ENCODE results near the gene EXOC6.
"Not testable (repeated sequence)": the region's sequence is repeated elsewhere in the genome, so short reads cannot be mapped to it uniquely, and the experiment has no call there.

EXOC6 gene

DNA sequence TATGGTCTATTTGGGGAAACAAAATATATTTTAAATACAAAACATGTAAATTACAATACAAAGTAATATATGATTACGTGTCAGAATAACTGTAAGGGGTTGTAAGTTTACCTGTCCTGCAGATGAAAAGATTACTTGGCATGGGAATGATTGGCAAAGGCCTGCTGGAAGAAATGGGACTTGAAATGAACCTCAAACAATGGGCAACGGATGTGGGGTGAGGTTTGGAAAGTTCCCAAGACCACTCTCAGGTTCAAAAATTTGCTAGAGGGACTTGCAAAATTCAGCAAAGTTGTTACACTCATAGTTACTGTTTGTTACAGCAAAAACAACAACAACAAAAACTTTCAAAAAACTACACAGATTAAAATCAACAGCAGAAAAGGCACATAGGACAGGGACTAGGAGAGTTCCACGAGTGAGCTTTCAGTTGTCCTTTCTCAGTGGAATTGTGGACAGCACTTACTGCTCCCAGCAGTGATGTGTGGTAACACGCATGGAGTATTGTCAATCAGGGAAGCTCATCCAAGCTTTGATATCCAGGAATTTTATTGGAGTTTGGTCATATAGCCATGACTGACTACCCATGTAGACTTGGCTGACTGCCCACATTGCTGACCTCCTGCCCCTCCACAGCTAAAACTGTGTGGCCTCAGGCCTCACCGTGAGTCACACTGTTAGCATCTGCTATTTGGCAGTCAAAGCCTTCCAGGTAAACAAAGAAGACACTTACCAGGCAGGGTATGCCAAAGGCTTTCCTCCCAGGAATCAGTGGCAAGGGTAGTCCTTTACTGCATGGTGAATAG, 43.8 kb downstream of the EXOC6 start:
- FAIRE-seq: no peak
- TF ChIP-seq CTCF (IDR thresholded peaks at IDR 0.05; ENCODE audit: insufficient read depth, missing control alignments): no peak
- no peak for DNase-seq (ENCODE audit: insufficient read length, low spot score)

DNA sequence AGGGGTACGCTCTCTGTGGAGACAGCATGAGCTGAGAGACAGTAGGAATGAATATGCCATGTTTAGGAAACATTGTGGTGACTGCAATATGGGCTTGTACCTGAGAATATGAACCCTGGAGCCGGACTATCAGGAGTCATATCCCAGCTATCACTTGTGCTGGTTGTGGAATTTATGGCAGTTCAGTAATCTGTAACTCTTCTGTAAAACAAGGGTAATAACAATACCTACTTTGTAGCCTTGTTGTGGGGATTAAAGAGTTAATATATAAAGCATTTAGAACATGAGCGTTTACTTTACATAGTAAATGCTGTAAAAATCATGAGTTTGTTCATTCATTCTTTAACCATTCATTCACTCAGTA, 44.4 kb downstream of the EXOC6 start:
- DNase-seq (ENCODE audit: insufficient read length, low spot score) (no peak), FAIRE-seq (no peak)
- TF ChIP-seq CTCF (IDR thresholded peaks at IDR 0.05; ENCODE audit: insufficient read depth, missing control alignments): no peak

DNA sequence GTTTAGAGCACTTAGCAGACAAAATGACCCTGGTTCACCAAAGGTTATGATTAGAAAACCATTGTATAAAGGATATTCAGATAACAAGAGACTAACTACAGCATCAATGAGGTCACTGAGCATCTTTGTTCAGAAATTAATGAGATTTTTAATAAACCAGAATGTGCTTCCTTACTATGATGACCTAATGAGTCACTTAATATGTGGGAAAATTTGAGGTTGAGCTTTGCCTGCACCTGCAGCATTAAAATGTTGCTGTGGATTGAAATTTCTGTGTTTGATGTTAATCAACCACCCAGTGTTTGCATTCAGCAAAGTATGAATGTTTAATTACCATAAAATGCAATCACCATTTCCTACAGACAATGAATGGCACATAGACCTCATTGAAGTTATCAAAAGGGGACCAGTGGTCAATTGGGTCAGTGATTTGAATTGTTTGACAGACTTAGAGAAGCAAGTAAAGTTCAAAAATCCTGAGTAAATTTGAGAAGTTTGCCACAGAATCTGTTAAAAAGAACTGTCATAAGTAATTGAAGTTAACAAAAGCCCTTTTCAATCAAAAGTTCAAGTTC, 45.8 kb downstream of the EXOC6 start:
- no peak for FAIRE-seq
- no peak for DNase-seq (ENCODE audit: insufficient read length, low spot score)
- TF ChIP-seq CTCF (IDR thresholded peaks at IDR 0.05; ENCODE audit: insufficient read depth, missing control alignments): no peak

- DNase-seq (ENCODE audit: insufficient read length, low spot score) (no peak), FAIRE-seq (no peak)
- no peak for TF ChIP-seq CTCF (IDR thresholded peaks at IDR 0.05; ENCODE audit: insufficient read depth, missing control alignments)
Observed at GRCh38 chr10:92897916-92898315, 49.6 kb downstream of the EXOC6 start.

- DNase-seq (ENCODE audit: insufficient read length, low spot score) (no peak), FAIRE-seq (peak; percentile 71)
- TF ChIP-seq CTCF (IDR thresholded peaks at IDR 0.05; ENCODE audit: insufficient read depth, missing control alignments): no peak
Observed at GRCh38 chr10:92901819-92902251, 53.5 kb downstream of the EXOC6 start.

- TF ChIP-seq CTCF (IDR thresholded peaks at IDR 0.05; ENCODE audit: insufficient read depth, missing control alignments): no peak
- no peak for FAIRE-seq
- no peak for DNase-seq (ENCODE audit: insufficient read length, low spot score)
Observed at GRCh38 chr10:92903633-92904032, 55.3 kb downstream of the EXOC6 start.

DNA sequence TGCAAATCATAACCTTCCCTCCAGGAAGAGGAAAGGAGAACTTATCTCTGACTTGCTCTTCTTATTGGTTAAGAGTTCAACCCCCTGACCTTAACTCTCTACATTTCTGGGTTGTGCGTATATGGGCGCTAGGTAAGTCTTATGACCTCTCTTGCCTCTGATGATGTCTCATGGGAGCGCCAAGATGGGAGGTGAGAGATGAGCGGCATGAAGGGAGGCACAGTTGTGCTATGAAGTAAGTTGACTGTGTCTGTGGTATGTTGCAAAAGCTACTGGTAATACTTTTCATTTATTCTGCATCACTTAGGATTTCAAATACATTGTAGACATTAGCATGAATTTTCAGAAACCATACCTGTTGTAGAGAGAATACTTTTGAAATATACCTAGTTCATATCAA, 59.0 kb downstream of the EXOC6 start:
- FAIRE-seq: no peak
- no peak for DNase-seq (ENCODE audit: insufficient read length, low spot score)
- no peak for TF ChIP-seq CTCF (IDR thresholded peaks at IDR 0.05; ENCODE audit: insufficient read depth, missing control alignments)

- DNase-seq (ENCODE audit: insufficient read length, low spot score); FAIRE-seq: not testable (repeated sequence)
Observed at GRCh38 chr10:92912631-92913030, 64.3 kb downstream of the EXOC6 start.
